GM18867 (cell line): ENCODE data around the gene EFCAB10.
"Not testable (repeated sequence)": the region's sequence is repeated elsewhere in the genome, so short reads cannot be mapped to it uniquely, and the experiment has no call there.

Experiments used
- ATAC-seq: cut with Tn5 transposase; IDR thresholded peaks from one replicate; pipeline ENCODE4 v1.9.1; 2021; ENCODE audit warnings: mild to moderate bottlenecking, moderate library complexity; ENCODE audit not compliant: unreplicated experiment

Gene EFCAB10

GRCh38 chr7:105599551-105599950, 18.3 kb upstream of the EFCAB10 start:
- no peak for ATAC-seq

- not testable (repeated sequence) for ATAC-seq
These were observed 17.8 kb upstream of the EFCAB10 start for GRCh38 chr7:105599080-105599479.

GRCh38 chr7:105596866-105597265, 15.6 kb upstream of the EFCAB10 start:
- ATAC-seq, result no peak

GRCh38 chr7:105594034-105594433, 12.7 kb upstream of the EFCAB10 start:
- ATAC-seq, result no peak

GRCh38 chr7:105591522-105591921, 10.2 kb upstream of the EFCAB10 start:
- no peak for ATAC-seq

- no peak for ATAC-seq
These were observed 9.5 kb upstream of the EFCAB10 start for GRCh38 chr7:105590793-105591192.

- ATAC-seq, result peak; percentile 91
These were observed 8.2 kb upstream of the EFCAB10 start for GRCh38 chr7:105589356-105590077.

- ATAC-seq, result no peak
These were observed 6.8 kb upstream of the EFCAB10 start for GRCh38 chr7:105587909-105588635.

GRCh38 chr7:105585850-105586500, 4.7 kb upstream of the EFCAB10 start:
- ATAC-seq, result peak; percentile 54

GRCh38 chr7:105584165-105584564, 2.9 kb upstream of the EFCAB10 start:
- ATAC-seq, result no peak

- no peak for ATAC-seq
These were observed 1.8 kb upstream of the EFCAB10 start for GRCh38 chr7:105583061-105583460.

- no peak for ATAC-seq
These were observed 1.1 kb downstream of the EFCAB10 start for GRCh38 chr7:105580022-105580740.

GRCh38 chr7:105578496-105578895, 2.8 kb downstream of the EFCAB10 start:
- no peak for ATAC-seq

- ATAC-seq, result no peak
These were observed 4.0 kb downstream of the EFCAB10 start for GRCh38 chr7:105577251-105577650.

- no peak for ATAC-seq
These were observed 9.4 kb downstream of the EFCAB10 start for GRCh38 chr7:105571891-105572290.

GRCh38 chr7:105567821-105568220, 13.5 kb downstream of the EFCAB10 start:
- no peak for ATAC-seq

GRCh38 chr7:105567024-105567423, 14.3 kb downstream of the EFCAB10 start:
- no peak for ATAC-seq

- no peak for ATAC-seq
These were observed 16.1 kb downstream of the EFCAB10 start for GRCh38 chr7:105565190-105565589.

GRCh38 chr7:105559926-105560325, 21.4 kb downstream of the EFCAB10 start:
- no peak for ATAC-seq

GRCh38 chr7:105538339-105538738, 43.0 kb downstream of the EFCAB10 start:
- no peak for ATAC-seq
